ENCODE data around the gene C3orf49. TPM values are rescaled to one million over a fixed set of nuclear protein-coding genes. Genes with fewer than 3 reads are reported as not detected.

Gene C3orf49
- total and polyA plus RNA-seq, 2 of the 13 experiments (the other 11 are each of a cell fraction or from before 2014, with no cell fraction given), result not detected

- WGBS (ENCODE audit: low lambda C conversion rate), result 29% methylated on average over 3 of the region's 3 CpGs
- H2AFZ ChIP-seq (ENCODE audit: low read length), result no peak overlapping the region
- no peak overlapping the region for H3K9ac ChIP-seq (ENCODE audit: insufficient read depth, low read depth, low read length)
- no peak overlapping the region for H3K4me3 ChIP-seq (replicated peaks in 1 of 3; ENCODE audit: insufficient read depth in 1 of 3, low read depth in 2 of 3, low read length in 3 of 3)
- BruUV-seq (replicated peaks), result no TSS peak
- H3K4me1 ChIP-seq (ENCODE audit: insufficient read depth, low read length), result peaks cover 19% of the 10 kb centered on the region
- H4K20me1 ChIP-seq (ENCODE audit: insufficient read depth, low read length), result no peaks in the 10 kb centered on the region
- ATAC-seq (peak; percentile 49), DNase-seq (ENCODE audit: low spot score) (peak; percentile 64), FAIRE-seq (no peak)
- no peak overlapping the region for H3K27ac ChIP-seq (ENCODE audit: extremely low read length, insufficient read depth, low read length)
- H3K9me3 ChIP-seq (ENCODE audit: low read length), result no peaks in the 10 kb centered on the region
- no peaks in the 10 kb centered on the region for H3K79me2 ChIP-seq (ENCODE audit: insufficient read depth, low read length)
- ChIA-PET CTCF (ENCODE audit: low intra/inter-chr PET ratio, low total read pairs) (no interaction called here), POLR2A (no interaction called here)
- H3K4me2 ChIP-seq (ENCODE audit: low read depth, low read length), result no peak overlapping the region
- no peaks in the 10 kb centered on the region for H3K36me3 ChIP-seq (replicated peaks in 1 of 2; ENCODE audit: control insufficient read depth in 1 of 2, insufficient read depth in 2 of 2, low read length in 2 of 2)
- intact Hi-C loops (cut with micrococcal nuclease; ENCODE audit: unreplicated experiment) (no loop called here), in situ Hi-C loops (cut with HindIII; ENCODE audit: extremely low pct_ligation_motif_present, low pct_unique_long_range_greater_than_20kb) (loop anchor here (25.0 kb wide), 1 partner anchor 1177 kb away; no protein-coding TSS in a partner anchor)
- no peaks in the 10 kb centered on the region for H3K27me3 ChIP-seq (ENCODE audit: control insufficient read depth in 1 of 2, insufficient read depth in 2 of 2, low read length in 2 of 2)
- TF ChIP-seq GLI4 (CRISPR knock-in tag; IDR thresholded peaks at IDR 0.05; ENCODE audit: borderline replicate concordance) (no peak), RFX1 (IDR thresholded peaks at IDR 0.05) (peak; percentile 73), ZNF616 (CRISPR knock-in tag; IDR thresholded peaks at IDR 0.05; ENCODE audit: low read depth) (no peak), SOX5 (CRISPR knock-in tag; IDR thresholded peaks at IDR 0.05; ENCODE audit: borderline replicate concordance) (0 out of 2 replicates have a peak, but pooled peaks have one; percentile 11), ETV6 (CRISPR knock-in tag; conservative IDR thresholded peaks at IDR 0.05) (no peak), SOX13 (IDR thresholded peaks at IDR 0.05) (no peak), SOX13 (CRISPR knock-in tag; conservative IDR thresholded peaks at IDR 0.05 in 1 of 2, IDR thresholded peaks at IDR 0.05 in 1 of 2) (peak in 1 of 2 experiments; percentile 33; a peak in 1 of 4 replicates), RAD51 (IDR thresholded peaks at IDR 0.05; ENCODE audit: borderline replicate concordance) (no peak), TBX3 (IDR thresholded peaks at IDR 0.05; ENCODE audit: borderline replicate concordance) (no peak), ZKSCAN8 (CRISPR knock-in tag; IDR thresholded peaks at IDR 0.05; ENCODE audit: borderline replicate concordance) (no peak), THAP8 (CRISPR knock-in tag; IDR thresholded peaks at IDR 0.05; ENCODE audit: borderline replicate concordance) (no peak), PTBP1 (IDR thresholded peaks at IDR 0.05; ENCODE audit: low read depth, low read length, poor library complexity, severe bottlenecking) (no peak), HMG20B (CRISPR knock-in tag; conservative IDR thresholded peaks at IDR 0.05) (no peak), ZNF468 (CRISPR knock-in tag; IDR thresholded peaks at IDR 0.05) (no peak), ZFP37 (CRISPR knock-in tag; IDR thresholded peaks at IDR 0.05; ENCODE audit: borderline replicate concordance) (no peak), CBX1 (IDR thresholded peaks at IDR 0.05; ENCODE audit: low read depth) (no peak), ZNF792 (CRISPR knock-in tag; IDR thresholded peaks at IDR 0.05) (0 out of 2 replicates have a peak, but pooled peaks have one; percentile 25), TBP (CRISPR knock-in tag; IDR thresholded peaks at IDR 0.05) (no peak), ZSCAN22 (CRISPR knock-in tag; IDR thresholded peaks at IDR 0.05) (no peak), MBNL3 (CRISPR knock-in tag; conservative IDR thresholded peaks at IDR 0.05) (no peak), ZFAT (CRISPR knock-in tag; conservative IDR thresholded peaks at IDR 0.05) (no peak), MXI1 (IDR thresholded peaks at IDR 0.05; ENCODE audit: borderline replicate concordance, low read depth, low read length) (no peak), NR3C1 (CRISPR knock-in tag; IDR thresholded peaks at IDR 0.05) (no peak), CEBPG (CRISPR knock-in tag; IDR thresholded peaks at IDR 0.05) (peak; percentile 87), TEF (CRISPR knock-in tag; IDR thresholded peaks at IDR 0.05) (no peak), ERF (CRISPR knock-in tag; IDR thresholded peaks at IDR 0.05) (no peak), ZNF878 (CRISPR knock-in tag; IDR thresholded peaks at IDR 0.05) (no peak), CCAR2 (optimal IDR thresholded peaks at IDR 0.05; ENCODE audit: low read depth, low read length) (no peak), ZNF496 (CRISPR knock-in tag; IDR thresholded peaks at IDR 0.05; ENCODE audit: insufficient replicate concordance) (no peak), ZNF713 (CRISPR knock-in tag; IDR thresholded peaks at IDR 0.05) (no peak)
Observed at GRCh38 chr3:63814237-63814636, 4.9 kb upstream of the C3orf49 start.

All from HepG2 (cell line).